ENCODE data around the gene TGM6. TPM values are rescaled to one million over a fixed set of nuclear protein-coding genes. Genes with fewer than 3 reads are reported as not detected.

Gene TGM6
- total RNA-seq, 1 donor from 2014 or later, result not detected

DNA sequence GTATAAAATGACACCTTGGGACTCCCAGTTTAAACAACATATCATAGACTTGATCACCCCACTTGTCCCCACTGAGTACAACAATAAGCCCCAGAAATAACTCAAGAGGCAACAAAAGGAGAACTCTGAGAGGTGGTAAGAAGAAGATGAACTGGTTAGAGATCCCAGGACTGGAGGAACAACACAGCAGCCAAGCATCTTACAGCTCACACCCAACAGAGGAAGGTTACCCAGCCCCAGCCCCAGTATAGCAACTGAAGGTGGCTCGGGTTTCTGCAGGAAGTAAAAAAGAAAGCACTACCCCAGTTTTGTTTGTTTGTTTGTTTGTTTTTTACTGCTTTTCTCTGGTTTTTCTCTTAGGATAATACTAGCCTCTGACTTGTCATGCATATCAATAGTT, 17.1 kb upstream of the TGM6 start:
- DNase-seq (ENCODE audit: low read depth, low spot score), result no peak

DNA sequence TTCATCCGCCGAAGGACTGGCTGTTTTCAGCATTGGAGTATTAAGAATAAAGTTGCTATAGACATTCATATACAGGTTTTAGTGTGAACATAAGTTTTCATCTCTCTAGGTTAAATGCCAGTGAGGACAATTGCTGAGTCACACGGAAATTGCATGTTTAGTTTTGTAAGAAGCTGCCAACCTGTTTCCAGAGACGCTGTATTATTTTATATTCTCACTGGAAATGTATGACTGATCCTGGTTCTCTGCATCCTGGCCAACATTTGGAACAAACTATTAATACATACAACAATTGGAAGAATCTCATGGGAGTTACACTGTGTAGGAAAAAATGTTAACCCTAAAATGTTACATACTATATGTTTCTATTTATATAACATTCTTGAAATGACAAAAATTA, 16.7 kb upstream of the TGM6 start:
- no peak for DNase-seq (ENCODE audit: low read depth, low spot score)

DNA sequence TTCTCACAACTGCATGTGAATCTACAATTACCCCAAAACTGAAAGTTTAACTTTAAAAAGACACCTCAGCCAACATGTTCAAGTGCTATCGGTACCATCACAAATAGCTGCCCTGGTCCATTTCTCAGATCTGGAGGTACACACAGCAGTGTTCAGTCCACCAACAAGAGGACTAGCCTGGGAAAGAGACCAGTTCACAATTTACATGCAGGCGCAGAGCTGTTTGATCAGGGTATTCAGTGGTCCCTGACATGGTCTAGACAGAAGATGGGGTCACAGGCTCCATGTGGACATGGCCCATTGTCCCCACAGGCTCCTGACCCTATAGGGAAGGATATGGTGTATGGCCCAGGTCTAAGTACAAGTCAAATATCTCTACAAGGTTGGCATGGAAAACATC, 15.6 kb upstream of the TGM6 start:
- DNase-seq (ENCODE audit: low read depth, low spot score), result no peak

DNA sequence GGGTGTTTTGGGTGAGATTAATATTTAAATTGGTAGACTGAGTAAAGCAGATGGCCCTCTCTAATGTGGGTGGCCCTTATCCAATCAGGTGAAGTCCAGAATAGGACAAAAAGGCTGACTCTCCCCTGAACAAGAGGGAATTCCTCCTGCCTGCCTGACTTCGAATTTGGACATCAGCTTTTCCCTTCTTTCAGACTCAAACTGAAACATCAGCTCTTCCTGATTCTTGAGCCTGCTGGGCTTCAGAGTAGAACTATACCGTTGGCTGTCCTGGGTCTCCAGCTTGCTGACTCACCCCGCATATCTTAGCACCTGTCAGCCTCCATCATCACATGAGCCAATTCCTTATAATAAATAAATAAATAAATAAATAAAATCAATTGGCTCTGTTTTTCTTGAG, 15.0 kb upstream of the TGM6 start:
- DNase-seq (ENCODE audit: low read depth, low spot score), result no peak

DNA sequence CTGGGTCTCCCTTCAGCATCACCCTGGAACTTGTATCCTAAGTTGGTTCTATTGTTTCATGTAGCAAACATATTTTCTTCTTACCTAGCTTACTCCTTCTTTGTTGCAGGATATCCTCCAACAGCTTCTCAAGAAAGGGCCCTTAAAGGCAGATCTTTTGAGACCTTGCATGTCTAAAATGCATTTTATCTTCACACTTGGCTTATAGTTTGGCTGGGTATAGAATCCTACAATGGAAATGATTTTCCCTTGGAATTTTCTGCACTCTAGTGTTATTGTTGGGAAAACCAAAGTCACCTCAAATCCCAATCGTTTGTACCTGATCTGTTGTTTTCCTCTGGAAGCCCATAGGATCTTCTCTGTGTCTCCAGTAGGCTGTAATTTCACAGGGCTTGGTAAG, 12.1 kb upstream of the TGM6 start:
- no peak for DNase-seq (ENCODE audit: low read depth, low spot score)

DNA sequence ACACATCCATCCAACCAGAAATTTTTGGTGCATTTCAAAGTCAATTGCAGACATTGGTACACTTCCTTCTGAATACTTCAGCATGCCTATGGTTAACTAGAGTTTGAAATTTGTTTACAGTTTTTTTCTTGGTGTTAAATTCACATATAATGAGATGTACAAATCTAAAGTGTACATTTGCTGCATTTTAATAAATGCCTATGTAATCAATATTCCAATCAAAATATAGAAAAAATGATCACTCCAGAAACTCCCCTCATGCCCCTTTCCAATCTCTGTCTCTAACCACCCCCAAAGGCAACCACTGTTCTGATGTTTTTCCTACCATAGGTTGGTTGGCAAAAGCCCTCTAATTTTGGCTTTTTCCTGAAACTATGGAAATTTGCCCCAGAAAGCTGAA, 7.6 kb upstream of the TGM6 start:
- DNase-seq (ENCODE audit: low read depth, low spot score), result no peak

DNA sequence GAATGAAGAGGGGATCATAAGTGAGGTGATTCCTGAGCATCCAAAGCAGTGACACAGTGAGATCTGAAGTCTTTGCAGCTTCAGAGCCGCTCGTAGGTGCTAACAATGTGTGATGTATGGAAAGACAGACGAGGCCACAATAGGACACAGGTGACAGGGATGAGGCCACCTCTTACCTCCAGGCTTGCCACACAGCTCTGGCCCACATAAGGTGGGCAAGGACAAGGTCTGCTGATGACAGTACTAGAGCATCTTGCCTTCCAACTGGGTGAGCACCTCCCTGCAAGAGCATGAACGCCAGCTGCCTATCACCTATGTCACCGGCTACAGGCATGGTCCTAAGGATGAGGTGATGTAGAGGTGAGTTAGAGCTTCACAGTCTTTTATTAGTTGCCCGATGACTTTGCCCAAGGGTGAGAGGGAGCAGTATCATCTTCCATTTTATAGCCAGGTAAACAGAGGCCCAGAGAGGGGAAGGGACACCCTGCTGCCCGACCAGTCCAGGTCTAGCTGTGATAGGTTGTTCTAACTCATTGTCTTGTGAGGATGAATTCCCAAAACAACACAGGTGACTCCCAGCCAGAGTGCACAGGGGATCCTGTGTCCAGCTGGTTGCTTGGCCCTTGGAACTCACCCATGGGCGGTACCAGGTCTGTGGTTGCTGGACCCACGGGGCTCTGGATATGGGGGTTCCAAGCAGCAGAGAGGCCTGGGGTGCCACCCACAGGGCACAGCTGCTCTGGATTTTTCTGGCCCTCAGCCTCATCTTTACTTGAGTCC, 6.2 kb upstream of the TGM6 start:
- DNase-seq (ENCODE audit: low read depth, low spot score), result no peak

DNA sequence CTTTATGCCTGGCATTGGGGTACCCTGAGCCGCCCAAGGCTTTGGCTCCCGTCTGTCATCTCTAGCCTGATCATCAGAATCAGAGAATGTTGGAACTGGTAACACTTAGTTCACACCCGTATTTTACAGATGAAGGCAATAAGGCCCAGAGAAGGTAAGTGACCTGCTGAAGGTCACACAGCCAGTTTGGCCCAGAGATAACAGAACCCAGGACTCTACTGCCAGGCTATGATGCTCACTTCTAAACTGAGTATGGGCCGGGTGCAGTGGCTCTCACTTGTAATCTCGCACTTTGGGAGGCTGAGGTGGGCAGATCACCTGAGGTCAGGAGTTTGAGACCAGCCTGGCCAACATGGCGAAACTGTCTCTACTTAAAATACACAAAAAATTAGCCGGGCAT, 1.8 kb upstream of the TGM6 start:
- DNase-seq (ENCODE audit: low read depth, low spot score), result no peak

DNA sequence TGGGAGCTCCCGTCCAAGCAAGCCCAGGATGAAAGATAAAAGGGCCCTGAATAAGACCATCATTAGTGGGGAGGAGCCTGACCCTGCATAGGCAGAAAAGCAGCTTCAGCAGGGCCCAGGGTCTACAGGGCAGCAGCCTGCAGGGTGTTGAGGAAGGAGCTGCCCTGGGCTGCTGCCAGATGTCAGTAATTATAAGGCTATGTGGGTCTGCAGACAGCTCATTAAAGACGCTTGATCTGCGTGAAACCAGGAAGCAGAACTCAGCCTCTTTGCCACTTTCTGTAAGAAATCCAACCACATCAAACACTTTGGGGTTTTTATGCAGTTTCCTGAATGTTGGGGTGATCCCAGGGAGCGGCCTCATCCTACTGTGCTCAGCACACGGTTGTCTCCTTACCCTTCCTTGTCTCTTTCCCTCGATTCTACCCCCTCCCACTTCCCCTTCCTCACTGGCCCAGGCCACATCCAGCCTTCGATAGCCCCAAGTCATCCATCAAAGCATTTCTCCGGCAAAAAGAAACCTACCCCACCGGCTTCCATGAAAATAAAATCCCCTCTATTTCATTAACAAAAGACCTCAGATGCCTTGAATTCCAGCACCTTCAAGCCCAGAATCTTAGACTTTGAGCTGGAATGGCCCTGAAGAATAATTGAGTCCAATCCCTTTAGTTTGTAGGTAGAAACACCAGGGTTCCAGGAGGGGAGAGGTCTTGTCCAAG, 1.0 kb upstream of the TGM6 start:
- no peak for DNase-seq (ENCODE audit: low read depth, low spot score)

DNA sequence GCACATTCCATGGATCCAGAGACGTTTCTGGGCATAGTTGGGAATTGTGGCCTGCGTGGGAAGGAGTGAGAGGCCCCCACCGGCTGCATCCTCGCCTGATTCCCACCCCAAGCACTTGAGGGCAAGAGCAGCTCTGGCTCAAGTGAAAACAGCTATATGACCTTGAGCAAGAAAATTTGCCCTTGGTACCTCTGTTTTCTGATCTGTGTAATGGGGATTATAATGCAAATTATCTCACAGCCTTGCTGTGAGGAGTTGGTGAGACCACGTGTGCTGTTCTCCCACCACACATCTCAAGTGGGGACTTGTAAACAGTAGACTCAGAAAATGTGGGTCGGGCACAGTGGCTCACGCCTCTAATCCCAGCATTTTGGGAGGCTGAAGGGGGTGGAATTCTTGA, 602 bp downstream of the TGM6 start:
- DNase-seq (ENCODE audit: low read depth, low spot score), result no peak

DNA sequence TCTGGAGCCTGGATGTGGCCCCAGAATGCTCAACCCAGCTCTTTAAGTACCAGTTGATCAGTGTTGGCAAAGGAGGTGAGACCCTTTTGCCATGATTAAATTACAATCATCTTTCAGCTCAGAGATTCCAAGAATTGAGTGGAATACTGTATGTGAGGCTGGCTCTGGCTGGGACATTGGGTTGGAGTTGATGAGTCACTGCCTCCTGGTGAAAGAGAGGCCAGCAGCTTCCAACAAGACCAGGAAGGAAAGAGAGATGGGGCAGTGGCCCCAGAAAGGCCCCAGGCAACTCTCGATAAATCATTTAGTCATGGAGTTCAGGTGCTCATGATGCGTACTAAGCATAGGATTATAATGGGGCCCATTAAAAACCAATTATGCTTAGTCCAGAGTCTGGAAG, 2.1 kb downstream of the TGM6 start:
- DNase-seq (ENCODE audit: low read depth, low spot score), result no peak

DNA sequence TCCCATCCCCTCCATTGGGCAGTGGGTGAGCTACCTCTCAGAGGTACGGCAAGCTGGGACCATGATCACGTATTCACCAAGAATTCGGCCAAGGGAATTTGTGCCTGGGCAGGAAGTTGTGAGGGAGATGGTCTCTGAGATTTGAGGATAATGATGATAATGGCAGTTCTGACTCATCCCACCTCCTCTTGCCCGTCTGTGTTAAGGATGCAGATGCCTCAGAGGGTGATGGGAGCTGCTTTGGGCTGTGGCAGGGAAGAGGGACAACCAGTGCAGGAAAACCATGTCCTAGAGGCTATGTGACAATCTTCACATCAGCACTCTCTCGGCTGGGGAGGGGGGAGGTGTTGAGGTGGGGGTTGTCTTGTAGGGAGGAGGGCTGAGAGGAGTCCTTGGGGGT, 4.3 kb downstream of the TGM6 start:
- DNase-seq (ENCODE audit: low read depth, low spot score), result no peak

DNA sequence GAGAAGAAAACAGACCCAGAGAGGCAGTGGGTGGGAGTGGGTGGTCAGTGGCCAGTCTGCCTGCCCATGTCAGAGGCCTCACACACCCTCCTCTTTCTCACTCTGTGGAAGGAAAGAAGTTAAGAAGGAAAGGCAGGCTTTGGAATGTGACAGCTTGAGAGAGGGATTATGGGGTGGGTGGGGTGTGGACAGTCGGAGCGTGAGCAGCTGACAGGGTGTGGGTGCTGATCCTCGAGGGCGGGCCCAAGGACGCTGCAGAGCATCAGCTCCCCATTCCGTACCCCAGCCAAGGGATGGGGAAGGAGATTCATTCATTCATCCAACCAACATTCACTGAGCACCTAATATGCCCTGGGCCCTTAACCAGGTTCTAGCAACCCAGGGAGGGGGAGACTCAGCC, 4.8 kb downstream of the TGM6 start:
- no peak for DNase-seq (ENCODE audit: low read depth, low spot score)

DNA sequence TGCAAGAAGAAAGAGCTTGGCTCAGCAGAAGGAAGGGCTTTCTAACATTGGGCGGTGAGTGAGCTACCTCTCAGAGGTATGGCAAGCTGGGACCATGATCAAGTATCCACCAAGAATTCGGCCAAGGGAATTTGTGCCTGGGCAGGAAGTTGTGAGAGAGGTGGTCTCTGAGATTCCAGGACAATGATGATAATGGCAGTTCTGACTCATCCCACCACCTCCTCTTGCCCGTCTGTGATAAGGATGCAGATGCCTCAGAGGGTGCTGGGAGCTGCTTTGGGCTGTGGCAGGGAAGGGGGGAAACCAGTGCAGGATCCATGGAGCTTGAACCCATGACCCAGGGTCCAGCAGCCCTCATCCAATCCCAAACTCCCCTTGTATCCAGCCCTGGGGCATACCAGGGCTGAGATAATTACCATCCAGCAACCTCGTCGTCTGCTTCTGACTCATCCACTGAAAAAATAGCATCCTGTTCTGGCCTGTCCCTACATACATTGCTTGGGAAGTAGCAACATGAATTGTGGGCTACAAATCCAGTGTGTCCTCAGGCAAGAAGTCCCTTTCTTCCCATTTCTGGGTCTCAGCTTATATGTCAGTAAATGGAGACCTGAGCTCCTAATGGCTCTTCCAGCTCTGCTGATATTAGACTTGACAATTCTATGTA, 5.9 kb downstream of the TGM6 start:
- no peak for DNase-seq (ENCODE audit: low read depth, low spot score)

DNA sequence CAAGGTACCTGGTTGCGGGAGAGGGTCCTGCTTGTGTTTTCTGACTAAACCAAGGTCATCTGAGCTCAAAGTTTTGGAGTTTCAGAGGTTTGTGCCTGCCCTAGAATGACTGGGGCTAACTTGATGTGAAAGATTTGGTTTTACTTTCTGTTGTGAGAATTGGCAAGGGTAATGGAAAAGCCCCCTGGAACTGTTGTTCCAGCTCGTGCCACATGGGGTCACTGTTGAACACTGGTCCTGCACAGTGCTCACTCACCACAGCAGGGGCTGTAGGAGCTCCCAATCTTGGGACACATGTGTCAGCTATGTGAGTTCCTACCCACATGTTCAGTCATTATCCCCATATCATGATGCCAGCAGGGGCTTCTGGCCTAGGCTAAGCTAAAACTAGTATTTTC, 6.5 kb downstream of the TGM6 start:
- no peak for DNase-seq (ENCODE audit: low read depth, low spot score)

DNA sequence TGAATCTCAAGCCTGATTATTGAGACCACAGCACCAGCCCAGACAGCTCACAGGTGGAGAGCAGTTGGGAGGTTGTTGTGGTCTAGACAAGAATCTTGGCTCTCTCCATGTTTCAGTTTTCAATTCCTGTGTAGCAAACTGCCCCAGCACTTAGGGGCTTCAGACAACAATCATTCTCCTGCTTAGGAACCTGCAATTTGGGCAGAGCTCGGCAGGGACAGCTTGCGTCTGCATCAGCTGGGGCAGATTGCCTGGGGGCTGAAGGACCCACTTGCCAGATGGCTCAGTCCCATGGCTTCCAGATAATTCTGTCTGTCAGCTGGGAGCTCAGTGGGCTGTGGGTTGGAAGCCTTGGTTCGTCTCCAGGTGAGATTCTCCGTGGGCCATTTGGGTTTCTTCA, 6.9 kb downstream of the TGM6 start:
- no peak for DNase-seq (ENCODE audit: low read depth, low spot score)

DNA sequence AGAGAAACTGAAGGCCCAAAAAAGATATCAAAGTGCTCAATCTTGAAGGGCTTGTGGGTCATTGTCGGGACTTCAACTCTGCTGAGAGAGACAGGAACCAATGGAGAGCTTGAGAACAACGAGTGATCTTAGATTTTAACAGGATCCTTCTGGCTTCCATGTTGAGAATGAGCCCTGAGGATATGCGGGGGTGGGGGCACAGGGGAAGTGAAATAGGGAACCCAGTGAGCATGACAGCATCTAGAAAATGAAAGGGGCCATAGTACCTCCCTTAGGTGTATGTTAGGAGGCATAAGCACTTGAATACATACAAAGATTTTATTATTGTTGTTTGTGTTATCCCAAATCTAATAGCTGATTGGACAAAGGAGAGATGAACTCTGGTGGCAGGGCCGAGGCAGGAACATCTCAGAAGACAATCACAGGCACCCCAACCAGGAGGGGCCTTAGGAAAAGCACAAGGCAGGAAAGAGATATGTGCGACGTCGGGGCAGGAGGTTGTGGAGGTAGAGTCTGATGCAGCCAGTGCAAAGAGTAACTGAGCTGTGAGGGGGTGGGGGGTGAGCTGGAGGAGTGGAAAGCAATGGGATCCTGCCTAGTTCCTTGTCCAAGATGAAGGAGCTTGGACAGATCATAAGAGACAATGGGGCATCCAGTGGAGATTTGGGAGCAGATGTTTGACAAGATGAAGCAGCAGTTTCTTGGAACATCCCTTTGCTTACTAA, 10.4 kb downstream of the TGM6 start:
- no peak for DNase-seq (ENCODE audit: low read depth, low spot score)

DNA sequence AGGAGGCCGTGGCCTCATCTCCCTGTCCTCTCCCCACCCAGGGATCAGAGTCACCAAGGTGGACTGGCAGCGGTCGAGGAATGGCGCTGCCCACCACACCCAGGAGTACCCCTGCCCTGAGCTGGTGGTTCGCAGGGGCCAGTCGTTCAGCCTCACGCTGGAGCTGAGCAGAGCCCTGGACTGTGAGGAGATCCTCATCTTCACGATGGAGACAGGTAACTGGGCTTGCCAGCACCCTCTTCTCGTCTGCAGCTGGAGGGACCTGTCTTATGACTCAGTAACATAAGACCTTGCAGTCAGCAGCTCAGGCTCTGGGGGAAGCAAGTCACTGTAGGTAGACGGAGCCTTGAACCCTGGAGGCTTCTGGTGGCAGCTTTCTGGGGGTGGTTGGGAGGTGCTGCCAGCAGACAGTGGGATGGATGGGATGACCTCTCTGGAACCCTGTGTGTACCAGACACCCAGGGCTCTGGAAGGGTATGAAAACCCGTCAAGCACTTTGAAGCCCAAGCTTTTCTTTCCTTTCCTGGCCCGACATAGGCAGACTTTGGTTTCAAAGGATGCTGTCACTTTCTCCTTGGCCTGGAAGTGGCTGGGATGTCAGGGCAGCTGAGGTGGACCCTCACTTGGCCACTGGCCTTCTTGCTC, 13.8 kb downstream of the TGM6 start:
- DNase-seq (ENCODE audit: low read depth, low spot score), result no peak

DNA sequence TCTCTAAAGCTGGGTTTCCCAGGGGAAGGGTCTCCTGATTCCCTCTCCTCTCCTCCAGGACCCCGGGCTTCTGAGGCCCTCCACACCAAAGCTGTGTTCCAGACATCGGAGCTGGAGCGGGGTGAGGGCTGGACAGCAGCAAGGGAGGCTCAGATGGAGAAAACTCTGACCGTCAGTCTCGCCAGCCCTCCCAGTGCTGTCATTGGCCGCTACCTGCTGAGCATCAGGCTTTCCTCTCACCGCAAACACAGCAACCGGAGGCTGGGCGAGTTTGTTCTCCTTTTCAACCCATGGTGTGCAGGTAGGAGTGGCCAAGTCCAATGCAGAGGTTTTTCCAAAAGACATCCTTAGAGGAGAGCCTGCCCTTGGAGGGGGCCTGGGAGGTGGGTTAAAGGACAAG, 14.4 kb downstream of the TGM6 start:
- no peak for DNase-seq (ENCODE audit: low read depth, low spot score)

DNA sequence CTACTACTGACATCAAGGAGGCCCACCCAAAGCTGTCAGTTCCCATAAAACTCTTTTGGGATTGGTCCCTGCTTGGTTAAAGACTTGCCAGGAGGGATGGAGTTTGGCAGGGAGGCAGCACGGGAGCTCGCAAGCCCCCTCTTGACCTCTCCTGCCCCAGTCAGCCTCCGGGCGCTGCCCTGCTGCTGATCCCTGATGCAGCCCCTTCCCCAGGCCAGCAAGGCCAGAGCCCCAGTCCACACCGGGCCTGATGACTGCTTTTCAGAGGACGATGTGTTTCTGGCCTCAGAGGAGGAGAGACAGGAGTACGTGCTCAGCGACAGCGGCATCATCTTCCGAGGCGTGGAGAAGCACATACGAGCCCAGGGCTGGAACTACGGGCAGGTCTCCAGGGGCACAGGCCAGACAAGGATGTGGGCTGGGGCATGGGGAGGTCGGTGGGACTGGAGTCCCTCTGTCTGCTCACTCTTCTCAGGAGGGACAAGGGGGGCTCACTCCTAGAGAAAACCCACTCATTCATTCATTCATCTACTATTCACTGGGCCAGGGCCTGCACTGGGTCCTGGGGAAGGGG, 15.6 kb downstream of the TGM6 start:
- no peak for DNase-seq (ENCODE audit: low read depth, low spot score)

DNA sequence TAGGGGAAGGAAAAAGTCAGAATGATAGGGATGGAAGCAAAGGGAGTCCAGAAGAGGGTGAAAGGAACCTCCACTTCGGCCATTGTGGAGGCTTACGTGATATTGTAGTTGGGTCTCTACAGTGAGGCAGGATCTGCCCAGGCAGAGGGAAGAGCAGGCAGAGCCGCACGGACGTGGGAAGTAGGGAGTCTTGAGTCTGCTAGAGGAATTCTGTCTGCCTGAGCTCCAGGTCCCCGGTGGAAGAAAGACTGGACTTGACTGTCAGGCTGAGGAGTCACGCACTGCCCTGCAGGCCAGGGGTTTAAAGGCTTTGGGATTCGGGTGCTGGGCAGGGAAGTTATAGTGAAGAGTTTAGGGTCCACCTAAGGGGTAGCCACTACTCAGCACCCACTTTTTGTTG, 16.4 kb downstream of the TGM6 start:
- no peak for DNase-seq (ENCODE audit: low read depth, low spot score)

Data from pulmonary artery endothelial cell (primary cell).